H1 (cell line): ENCODE measurements around the gene NKD2. TPM values are rescaled to one million over a fixed set of nuclear protein-coding genes. Genes with fewer than 3 reads are reported as not detected.

Experiments used
- ATF2 ChIP-seq: IDR thresholded peaks from 2 replicates; pipeline ENCODE4 v1.6.1; 2012; ENCODE audit warnings: low read length, inconsistent platforms
- polyA plus RNA-seq, 7 experiments: library from polyadenylated mRNA; depleted of rRNA in 3 of 7; stranded (reverse) in 5 of 7; unstranded in 2 of 7; fragments of >200 nt in 5 of 7; fragments of 200-250 nt in 2 of 7; gene quantifications; 1 replicate in 5 of 7; 2 replicates in 1 of 7; 4 replicates in 1 of 7; pipeline versions ENCODE4 v1.2.1 to v1.2.3, GENCODE V29; 2011 to 2013; ENCODE audit warnings: missing spikeins in 2 of 7, mixed read lengths in 2 of 7
- total RNA-seq: library from RNA; stranded (reverse); fragmentation: NEBNext Ultra II Directional; extraction: Animal tissue kit (Norgen Biotek cat#: 25700); gene quantifications from 2 replicates; pipeline ENCODE4 v1.2.1, GENCODE V29; 2021

NKD2 gene
- total and polyA plus RNA-seq, 2 of the 8 experiments (the other 6 are each of a cell fraction or from before 2014, with no cell fraction given), result 5.5 to 7.9 TPM

- no peak for TF ChIP-seq ATF2
Measured at GRCh38 chr5:1057485-1058082, 49.0 kb downstream of the NKD2 start (continued).
